Measurements from ENCODE around the gene RCAN2. TPM values are rescaled to one million over a fixed set of nuclear protein-coding genes. Genes with fewer than 3 reads are reported as not detected.
"Not testable (repeated sequence)": the region's sequence is repeated elsewhere in the genome, so short reads cannot be mapped to it uniquely, and the experiment has no call there.

The RCAN2 gene
- total RNA-seq, 2 experiments from 2014 or later, result 4.3 to 5.4 TPM

DNA sequence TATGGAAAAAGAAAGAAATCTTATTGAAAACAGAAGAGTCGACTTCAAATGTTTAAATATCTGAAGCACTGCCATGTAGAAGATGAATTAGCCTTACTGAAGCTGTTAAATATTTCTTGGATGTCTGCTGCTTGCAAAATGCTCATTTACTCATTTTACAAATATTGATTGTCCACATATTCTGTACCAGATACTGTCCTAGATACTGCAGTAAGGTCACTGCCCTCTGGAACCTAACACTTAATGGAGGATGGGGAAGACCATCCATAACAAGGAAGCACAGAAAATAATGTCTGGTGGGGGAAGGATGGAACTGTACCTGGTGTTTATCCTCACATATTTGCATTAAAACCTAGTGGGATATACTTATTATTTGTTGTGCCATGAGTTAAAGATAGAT lies 99.0 kb downstream of the RCAN2 start:
- H3K9me3 Mint-ChIP-seq, result no peaks in the 10 kb centered on the region
- no peak overlapping the region for H3K4me3 Mint-ChIP-seq
- H3K27me3 Mint-ChIP-seq, result peaks cover 5% of the 10 kb centered on the region
- H3K27ac Mint-ChIP-seq, result no peak overlapping the region
- intact Hi-C loops (cut with micrococcal nuclease), result no loop called here
- no peak for DNase-seq
- POLR2A ChIA-PET, result no interaction called here
- no peaks in the 10 kb centered on the region for H3K36me3 Mint-ChIP-seq
- H3K4me1 Mint-ChIP-seq (ENCODE audit: low read depth), result no peaks in the 10 kb centered on the region
- CTCF ChIA-PET, result interaction anchor here (2.1 kb wide), 1 partner anchor 18 kb away, joined by 5 read pairs; no protein-coding TSS in a partner anchor

- CTCF ChIA-PET, result interaction anchor here (2.1 kb wide), 1 partner anchor 20 kb away, joined by 5 read pairs; no protein-coding TSS in a partner anchor
- POLR2A ChIA-PET, result no interaction called here
These were observed 100.9 kb downstream of the RCAN2 start for GRCh38 chr6:46390153-46390876.

GRCh38 chr6:46387728-46388127 lies 103.5 kb downstream of the RCAN2 start:
- H3K27me3 Mint-ChIP-seq, result peaks cover 12% of the 10 kb centered on the region
- H3K9me3 Mint-ChIP-seq; H3K27ac Mint-ChIP-seq; H3K4me1 Mint-ChIP-seq (ENCODE audit: low read depth); intact Hi-C loops (cut with micrococcal nuclease); CTCF ChIA-PET; H3K36me3 Mint-ChIP-seq; DNase-seq; H3K4me3 Mint-ChIP-seq; POLR2A ChIA-PET: not testable (repeated sequence)

More at GRCh38 chr6:46390153-46390876, 100.9 kb downstream of the RCAN2 start:
- Mint-ChIP-seq H3K9me3 (no peaks in the 10 kb centered on the region), H3K27ac (no peak overlapping the region), H3K27me3 (peaks cover 7% of the 10 kb centered on the region), H3K4me3 (no peak overlapping the region), H3K4me1 (ENCODE audit: low read depth) (no peaks in the 10 kb centered on the region), H3K36me3 (no peaks in the 10 kb centered on the region)
- intact Hi-C loops (cut with micrococcal nuclease), result no loop called here
- no peak for DNase-seq

DNA sequence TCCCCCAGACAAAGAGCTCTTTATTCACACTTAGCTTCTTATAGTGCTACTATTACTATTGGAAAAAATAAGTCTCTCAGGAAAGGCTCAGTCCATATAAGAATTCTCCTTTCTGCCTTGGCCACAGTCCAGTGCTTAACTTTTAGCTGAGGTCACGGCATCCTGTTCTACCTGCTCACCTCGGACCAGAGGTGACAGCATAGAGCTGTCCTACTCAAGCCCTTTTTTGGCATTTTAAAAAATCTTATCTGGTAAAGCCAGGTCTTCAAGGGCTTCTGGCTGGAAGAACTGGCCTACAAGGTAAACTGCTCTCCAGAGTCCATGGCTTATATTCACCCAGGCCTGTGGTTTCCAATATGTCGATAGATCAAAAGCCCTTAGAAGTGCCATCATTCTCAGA lies 109.7 kb downstream of the RCAN2 start:
- intact Hi-C loops (cut with micrococcal nuclease), result no loop called here
- Mint-ChIP-seq H3K27ac (no peak overlapping the region), H3K36me3 (no peaks in the 10 kb centered on the region), H3K4me3 (no peak overlapping the region), H3K4me1 (ENCODE audit: low read depth) (no peaks in the 10 kb centered on the region), H3K9me3 (no peaks in the 10 kb centered on the region), H3K27me3 (peaks cover 21% of the 10 kb centered on the region)
- no peak for DNase-seq
- POLR2A ChIA-PET, result no interaction called here
- CTCF ChIA-PET, result interaction anchor here (1.6 kb wide), 1 partner anchor 160 kb away, joined by 3 read pairs; no protein-coding TSS in a partner anchor

- intact Hi-C loops (cut with micrococcal nuclease), result no loop called here
- peaks cover 21% of the 10 kb centered on the region for H3K27me3 Mint-ChIP-seq
- H3K4me1 Mint-ChIP-seq (ENCODE audit: low read depth), result no peaks in the 10 kb centered on the region
- no peaks in the 10 kb centered on the region for H3K36me3 Mint-ChIP-seq
- ChIA-PET POLR2A (no interaction called here), CTCF (no interaction called here)
- no peak overlapping the region for H3K4me3 Mint-ChIP-seq
- no peak for DNase-seq
- no peak overlapping the region for H3K27ac Mint-ChIP-seq
- H3K9me3 Mint-ChIP-seq, result no peaks in the 10 kb centered on the region
These were observed 110.2 kb downstream of the RCAN2 start for GRCh38 chr6:46381057-46381456.

GRCh38 chr6:46380152-46380807 lies 111.0 kb downstream of the RCAN2 start:
- Mint-ChIP-seq H3K36me3 (no peaks in the 10 kb centered on the region), H3K4me1 (ENCODE audit: low read depth) (no peaks in the 10 kb centered on the region), H3K9me3 (no peaks in the 10 kb centered on the region), H3K4me3 (no peak overlapping the region), H3K27me3 (peaks cover 19% of the 10 kb centered on the region), H3K27ac (no peak overlapping the region)
- intact Hi-C loops (cut with micrococcal nuclease), result no loop called here
- DNase-seq, result no peak
- POLR2A ChIA-PET, result no interaction called here
- CTCF ChIA-PET, result no interaction called here

DNA sequence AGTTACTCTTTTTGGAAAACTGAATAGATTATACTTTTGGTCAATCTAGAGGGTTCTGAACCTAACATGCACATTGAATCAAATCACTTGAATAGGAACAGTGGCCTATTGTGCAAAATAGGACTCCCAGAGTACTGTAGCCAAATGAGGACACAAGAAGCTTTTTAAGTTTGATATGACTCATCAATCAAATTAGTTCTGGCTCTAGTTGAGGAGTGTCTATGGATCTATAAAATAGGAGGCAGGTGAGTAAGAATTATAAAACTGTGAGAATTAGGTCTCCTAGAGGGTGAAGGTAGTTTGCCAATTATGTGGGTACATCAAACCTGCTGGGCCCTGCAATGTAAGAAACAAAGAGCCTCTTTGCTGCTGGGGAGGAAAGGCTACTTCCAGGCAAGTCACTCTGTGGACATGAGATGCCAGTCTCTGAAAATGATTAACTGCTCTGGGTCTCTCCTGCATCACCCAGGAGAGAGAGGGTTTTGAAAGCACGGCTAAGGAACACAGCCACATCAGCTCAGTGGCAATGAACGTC lies 112.3 kb downstream of the RCAN2 start:
- intact Hi-C loops (cut with micrococcal nuclease), result no loop called here
- DNase-seq, result no peak
- Mint-ChIP-seq H3K36me3 (no peaks in the 10 kb centered on the region), H3K27ac (no peak overlapping the region), H3K4me3 (no peak overlapping the region), H3K9me3 (no peaks in the 10 kb centered on the region), H3K27me3 (peaks cover 16% of the 10 kb centered on the region), H3K4me1 (ENCODE audit: low read depth) (no peaks in the 10 kb centered on the region)
- ChIA-PET CTCF (no interaction called here), POLR2A (no interaction called here)

- Mint-ChIP-seq H3K4me3 (no peak overlapping the region), H3K27me3 (peaks cover 12% of the 10 kb centered on the region), H3K9me3 (no peaks in the 10 kb centered on the region), H3K36me3 (no peaks in the 10 kb centered on the region), H3K27ac (no peak overlapping the region), H3K4me1 (ENCODE audit: low read depth) (no peaks in the 10 kb centered on the region)
- no peak for DNase-seq
- ChIA-PET POLR2A (no interaction called here), CTCF (interaction anchor here (0.8 to 1.1 kb wide), 2 partner anchors 32 to 157 kb away, joined by 3 read pairs; no protein-coding TSS in a partner anchor)
- intact Hi-C loops (cut with micrococcal nuclease), result no loop called here
These were observed 112.9 kb downstream of the RCAN2 start for GRCh38 chr6:46378161-46378881.

GRCh38 chr6:46377209-46377608 lies 114.0 kb downstream of the RCAN2 start:
- no peak overlapping the region for H3K4me3 Mint-ChIP-seq
- no peak for DNase-seq
- intact Hi-C loops (cut with micrococcal nuclease), result no loop called here
- no peaks in the 10 kb centered on the region for H3K36me3 Mint-ChIP-seq
- ChIA-PET POLR2A (no interaction called here), CTCF (interaction anchor here (1.1 kb wide), 1 partner anchor 33 kb away, joined by 3 read pairs; no protein-coding TSS in a partner anchor)
- no peaks in the 10 kb centered on the region for H3K4me1 Mint-ChIP-seq (ENCODE audit: low read depth)
- H3K9me3 Mint-ChIP-seq, result no peaks in the 10 kb centered on the region
- no peak overlapping the region for H3K27ac Mint-ChIP-seq
- peaks cover 8% of the 10 kb centered on the region for H3K27me3 Mint-ChIP-seq

DNA sequence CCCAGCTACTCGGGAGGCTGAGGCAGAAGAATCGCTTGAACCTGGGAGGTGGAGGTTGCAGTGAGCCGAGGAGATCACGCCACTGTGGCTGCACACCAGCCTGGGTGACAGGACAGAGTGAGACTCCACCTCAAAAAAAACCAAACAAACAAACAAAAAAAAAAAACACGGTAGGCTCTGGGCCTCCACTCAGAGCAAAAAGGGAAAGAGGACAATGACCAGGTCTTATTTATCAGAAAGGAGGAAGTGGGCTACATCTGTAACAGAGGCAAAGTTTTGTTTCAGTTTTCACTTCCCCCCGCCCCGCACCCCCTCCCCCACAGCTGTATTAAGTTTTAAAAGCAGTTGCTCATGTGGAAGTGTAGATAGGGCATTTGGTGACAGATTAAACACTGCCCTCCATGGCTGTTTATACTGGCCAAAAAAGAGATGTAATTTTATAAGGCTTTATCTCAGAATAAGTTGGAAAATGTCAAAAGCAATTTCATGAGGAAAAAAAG lies 114.6 kb downstream of the RCAN2 start:
- intact Hi-C loops (cut with micrococcal nuclease), result no loop called here
- no peaks in the 10 kb centered on the region for H3K4me1 Mint-ChIP-seq (ENCODE audit: low read depth)
- CTCF ChIA-PET, result no interaction called here
- H3K9me3 Mint-ChIP-seq, result no peaks in the 10 kb centered on the region
- DNase-seq, result no peak
- H3K4me3 Mint-ChIP-seq, result no peak overlapping the region
- POLR2A ChIA-PET, result no interaction called here
- peaks cover 8% of the 10 kb centered on the region for H3K27me3 Mint-ChIP-seq
- H3K27ac Mint-ChIP-seq, result no peak overlapping the region
- H3K36me3 Mint-ChIP-seq, result no peaks in the 10 kb centered on the region

GRCh38 chr6:46370622-46371021 lies 120.6 kb downstream of the RCAN2 start:
- Mint-ChIP-seq H3K27ac (no peak overlapping the region), H3K9me3 (no peaks in the 10 kb centered on the region), H3K4me3 (no peak overlapping the region), H3K27me3 (no peaks in the 10 kb centered on the region), H3K36me3 (no peaks in the 10 kb centered on the region), H3K4me1 (ENCODE audit: low read depth) (no peaks in the 10 kb centered on the region)
- intact Hi-C loops (cut with micrococcal nuclease), result no loop called here
- ChIA-PET POLR2A (no interaction called here), CTCF (no interaction called here)
- DNase-seq, result no peak

DNA sequence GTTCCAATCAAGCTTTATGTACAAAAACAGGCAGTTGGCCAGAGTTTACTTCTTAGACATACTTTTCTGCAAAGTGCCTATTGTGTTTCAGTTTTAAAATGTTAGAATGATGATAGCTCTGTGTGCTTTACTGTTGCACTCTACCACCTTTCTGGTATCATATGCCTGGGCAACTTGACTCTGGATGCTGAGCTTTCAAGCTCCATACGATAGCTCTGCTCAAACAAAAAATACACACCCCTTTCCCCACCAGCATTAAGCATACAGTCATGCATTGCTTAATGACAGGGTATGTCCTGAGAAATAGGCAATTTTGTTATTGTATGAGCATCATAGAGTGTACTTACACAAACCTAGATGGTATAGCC lies 123.1 kb downstream of the RCAN2 start:
- no peak for DNase-seq
- POLR2A ChIA-PET, result no interaction called here
- H3K27ac Mint-ChIP-seq, result no peak overlapping the region
- no peaks in the 10 kb centered on the region for H3K36me3 Mint-ChIP-seq
- CTCF ChIA-PET, result no interaction called here
- peaks cover under 1% of the 10 kb centered on the region for H3K27me3 Mint-ChIP-seq
- H3K9me3 Mint-ChIP-seq, result no peaks in the 10 kb centered on the region
- no peak overlapping the region for H3K4me3 Mint-ChIP-seq
- intact Hi-C loops (cut with micrococcal nuclease), result no loop called here
- H3K4me1 Mint-ChIP-seq (ENCODE audit: low read depth), result no peaks in the 10 kb centered on the region

All from activated CD4-positive, alpha-beta memory T cell treated with anti-CD3 and anti-CD28 coated beads for 36 hours (primary cell).